PFSK-1 (cell line): ENCODE results near the gene POLE4.

ENCODE experiments used
- FOXP2 ChIP-seq: optimal IDR thresholded peaks from 2 replicates; pipeline ENCODE3; 2011; ENCODE audit warnings: borderline replicate concordance, control low read depth, inconsistent platforms; ENCODE audit not compliant: insufficient read depth; ENCODE audit errors: extremely low read length, extremely low read depth
- POLR2AphosphoS5 ChIP-seq: IDR thresholded peaks from 2 replicates; pipeline ENCODE4 v1.6.1; 2012; ENCODE audit warnings: low read depth, mild to moderate bottlenecking, control low read depth, low read length, moderate library complexity
- REST ChIP-seq, 2 experiments: IDR thresholded peaks; 2 replicates each; pipeline versions ENCODE4 v1.6.1 to v1.8.0; 2011 to 2012; ENCODE audit warnings: low read depth in 2 of 2, low read length in 2 of 2, control low read depth in 1 of 2, inconsistent platforms in 1 of 2, mild to moderate bottlenecking in 1 of 2, moderate library complexity in 1 of 2; ENCODE audit not compliant: insufficient read depth in 1 of 2
- SIN3A ChIP-seq: IDR thresholded peaks from 2 replicates; pipeline ENCODE4 v1.6.1; 2012; ENCODE audit warnings: mild to moderate bottlenecking, low read length, moderate library complexity, borderline replicate concordance; ENCODE audit not compliant: insufficient read depth
- TAF1 ChIP-seq: IDR thresholded peaks from 2 replicates; pipeline ENCODE4 v1.6.1; 2012; ENCODE audit warnings: low read length, control low read depth, borderline replicate concordance; ENCODE audit not compliant: insufficient read depth

The POLE4 gene

GRCh38 chr2:74924463-74925265 lies 33.8 kb upstream of the POLE4 start:
- no peak for TF ChIP-seq FOXP2
- TF ChIP-seq POLR2AphosphoS5, result no peak
- no peak for TF ChIP-seq TAF1
- no peak for TF ChIP-seq SIN3A

GRCh38 chr2:74925361-74925786 lies 33.1 kb upstream of the POLE4 start:
- TF ChIP-seq POLR2AphosphoS5 (no peak), FOXP2 (no peak), TAF1 (no peak), REST (IDR thresholded peaks at IDR 0.05; ENCODE audit: insufficient read depth in 1 of 2, low read depth in 2 of 2, low read length in 2 of 2) (no peak), SIN3A (no peak)

GRCh38 chr2:74927621-74928020 lies 30.8 kb upstream of the POLE4 start:
- no peak for TF ChIP-seq SIN3A
- no peak for TF ChIP-seq TAF1
- no peak for TF ChIP-seq REST (IDR thresholded peaks at IDR 0.05; ENCODE audit: insufficient read depth in 1 of 2, low read depth in 2 of 2, low read length in 2 of 2)
- no peak for TF ChIP-seq POLR2AphosphoS5
- no peak for TF ChIP-seq FOXP2

GRCh38 chr2:74930811-74931486 lies 27.5 kb upstream of the POLE4 start:
- TF ChIP-seq TAF1 (no peak), POLR2AphosphoS5 (no peak), SIN3A (no peak), FOXP2 (no peak)

- TF ChIP-seq POLR2AphosphoS5, result no peak
- no peak for TF ChIP-seq FOXP2
- no peak for TF ChIP-seq REST (IDR thresholded peaks at IDR 0.05; ENCODE audit: insufficient read depth in 1 of 2, low read depth in 2 of 2, low read length in 2 of 2)
- TF ChIP-seq SIN3A, result no peak
These were observed 26.5 kb upstream of the POLE4 start for GRCh38 chr2:74931940-74932339.

- TF ChIP-seq FOXP2, result no peak
- TF ChIP-seq TAF1, result no peak
- TF ChIP-seq SIN3A, result no peak
- no peak for TF ChIP-seq POLR2AphosphoS5
- no peak for TF ChIP-seq REST (IDR thresholded peaks at IDR 0.05; ENCODE audit: insufficient read depth in 1 of 2, low read depth in 2 of 2, low read length in 2 of 2)
These were observed 22.5 kb upstream of the POLE4 start for GRCh38 chr2:74935975-74936391.
